Measurements from ENCODE around the gene DMBX1.

Gene DMBX1

DNA sequence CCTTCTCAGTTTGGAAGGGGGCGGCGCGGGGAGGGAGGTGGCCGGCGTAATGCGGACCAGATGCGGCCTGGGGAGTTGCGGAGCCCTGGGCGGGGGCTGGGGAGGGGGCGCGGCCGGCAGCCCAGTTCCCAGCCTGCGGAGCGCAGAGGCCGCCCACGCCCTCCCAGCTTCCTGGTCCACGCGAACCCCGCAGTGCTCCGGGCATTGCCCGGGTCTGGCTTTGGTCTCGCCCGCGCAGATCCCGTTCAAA lies 695 bp downstream of the DMBX1 start:
- H3K4me3 ChIP-seq (ENCODE audit: low read depth, low read length), result no peak overlapping the region
- TF ChIP-seq CTCF (IDR thresholded peaks at IDR 0.05; ENCODE audit: borderline replicate concordance, insufficient read depth, low read depth, low read length), result no peak

DNA sequence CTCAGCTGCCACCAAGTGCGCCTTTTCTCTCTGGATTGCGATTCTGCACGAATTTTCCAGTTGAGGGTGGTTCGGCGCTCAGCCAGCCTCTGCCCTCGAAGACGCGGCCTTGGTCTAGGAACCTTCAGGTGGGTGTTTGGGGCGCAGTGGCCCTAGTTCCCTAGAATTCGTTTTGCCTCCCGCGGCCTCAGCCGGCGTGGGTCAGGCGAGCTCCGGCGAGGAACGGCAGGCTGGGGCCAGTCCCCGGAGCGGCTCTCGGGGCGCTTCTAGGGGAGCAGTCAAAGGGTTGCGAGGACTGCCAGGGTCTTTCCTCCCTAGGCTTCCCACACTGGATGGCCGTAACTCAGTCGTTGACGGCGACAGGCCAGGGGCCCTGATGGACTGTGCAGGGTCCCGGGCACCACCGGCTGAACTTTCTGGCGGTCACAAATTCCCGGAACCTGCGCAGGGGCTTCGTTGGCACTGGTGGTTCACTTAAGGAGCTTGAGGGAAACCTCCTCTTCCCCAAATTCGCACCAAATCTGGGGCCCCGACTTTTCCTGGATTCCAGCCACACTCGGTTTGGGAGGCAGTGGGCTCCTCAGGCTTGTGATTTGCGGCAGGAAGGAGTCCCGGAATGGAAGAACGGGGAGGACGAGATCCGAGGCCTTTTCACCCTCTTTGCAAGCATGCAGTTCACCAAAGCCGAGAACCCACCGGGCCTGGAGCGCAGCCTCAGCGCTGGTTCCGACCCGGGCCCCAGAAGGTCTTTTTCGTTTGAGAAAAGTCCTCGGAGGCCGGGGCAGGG lies 1.2 kb downstream of the DMBX1 start:
- TF ChIP-seq CTCF (IDR thresholded peaks at IDR 0.05; ENCODE audit: borderline replicate concordance, insufficient read depth, low read depth, low read length), result no peak
- no peak overlapping the region for H3K4me3 ChIP-seq (ENCODE audit: low read depth, low read length)

GRCh38 chr1:46491443-46492268 lies 2.0 kb downstream of the DMBX1 start:
- no peak overlapping the region for H3K4me3 ChIP-seq (ENCODE audit: low read depth, low read length)
- no peak for TF ChIP-seq CTCF (IDR thresholded peaks at IDR 0.05; ENCODE audit: borderline replicate concordance, insufficient read depth, low read depth, low read length)

- no peak for TF ChIP-seq CTCF (IDR thresholded peaks at IDR 0.05; ENCODE audit: borderline replicate concordance, insufficient read depth, low read depth, low read length)
These were observed 2.7 kb downstream of the DMBX1 start for GRCh38 chr1:46492269-46492853.

GRCh38 chr1:46492871-46493270 lies 3.2 kb downstream of the DMBX1 start:
- TF ChIP-seq CTCF (IDR thresholded peaks at IDR 0.05; ENCODE audit: borderline replicate concordance, insufficient read depth, low read depth, low read length), result no peak
- no peak overlapping the region for H3K4me3 ChIP-seq (ENCODE audit: low read depth, low read length)

More at GRCh38 chr1:46492269-46492853, 2.7 kb downstream of the DMBX1 start:
- H3K4me3 ChIP-seq (ENCODE audit: low read depth, low read length), result no peak overlapping the region

DNA sequence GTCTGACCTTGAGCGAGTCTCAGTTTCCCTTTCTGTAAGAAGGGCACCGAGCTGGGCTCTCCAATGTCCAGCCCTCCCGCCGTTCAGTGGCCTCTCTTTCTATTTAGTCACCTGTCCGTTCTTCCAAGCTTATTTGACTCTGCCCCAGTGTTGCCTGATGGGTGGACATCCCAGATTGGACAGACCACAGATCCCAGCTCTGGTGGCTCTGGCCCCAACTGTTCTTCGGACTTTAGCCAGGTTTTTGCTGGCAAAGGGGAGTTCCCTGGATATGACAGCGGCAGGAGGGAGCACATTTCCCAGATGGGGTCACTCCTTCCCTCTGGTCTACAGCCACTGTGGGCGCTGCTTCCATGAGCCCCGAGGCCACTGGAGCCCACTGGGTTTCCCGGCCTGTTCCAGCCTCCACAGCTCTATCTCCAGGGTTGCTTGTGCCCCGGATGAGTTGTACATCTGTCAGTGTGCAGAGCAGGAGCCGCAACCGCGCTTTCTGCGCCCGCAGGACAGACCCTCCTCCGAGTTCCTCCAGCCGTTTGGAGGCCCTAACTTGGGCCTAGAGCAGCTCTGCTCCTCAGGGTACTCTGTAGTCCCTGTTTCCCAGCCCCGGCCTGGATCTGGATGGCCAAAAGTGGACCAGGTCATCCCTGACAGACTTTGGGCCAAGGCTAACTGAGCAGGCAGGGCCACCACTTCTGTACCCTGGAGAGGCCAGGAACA lies 3.8 kb downstream of the DMBX1 start:
- TF ChIP-seq CTCF (IDR thresholded peaks at IDR 0.05; ENCODE audit: borderline replicate concordance, insufficient read depth, low read depth, low read length), result no peak
- H3K4me3 ChIP-seq (ENCODE audit: low read depth, low read length), result no peak overlapping the region
